Stimulated activated CD8-positive, alpha-beta memory T cell treated with anti-CD3 and anti-CD28 coated beads, Interleukin-2, amount 100 ng/mL, for 48 hours (primary cell): ENCODE measurements around the gene SCAPER.

Experiments used
- DNase-seq, 2 donors: peaks; one replicate each; pipeline ENCODE4 v3.0.0-alpha.2; 2020; ENCODE audit warnings: low read depth in 2 of 2

Gene SCAPER

GRCh38 chr15:76429661-76430060 is 475.5 kb downstream of the SCAPER start:
- no peak for DNase-seq

GRCh38 chr15:76426941-76427340 is 478.2 kb downstream of the SCAPER start:
- no peak for DNase-seq

- no peak for DNase-seq
Measured at GRCh38 chr15:76418352-76419140, 486.6 kb downstream of the SCAPER start.

GRCh38 chr15:76401285-76401684 is 503.9 kb downstream of the SCAPER start:
- DNase-seq, result no peak

GRCh38 chr15:76398317-76399104 is 506.6 kb downstream of the SCAPER start:
- DNase-seq, result no peak

GRCh38 chr15:76393614-76394013 is 511.5 kb downstream of the SCAPER start:
- DNase-seq, result no peak

GRCh38 chr15:76391847-76392246 is 513.3 kb downstream of the SCAPER start:
- no peak for DNase-seq

- no peak for DNase-seq
Measured at GRCh38 chr15:76391309-76391708, 513.8 kb downstream of the SCAPER start.

GRCh38 chr15:76390571-76390970 is 514.6 kb downstream of the SCAPER start:
- no peak for DNase-seq

- DNase-seq, result no peak
Measured at GRCh38 chr15:76386926-76387325, 518.2 kb downstream of the SCAPER start.

GRCh38 chr15:76386178-76386577 is 519.0 kb downstream of the SCAPER start:
- DNase-seq, result no peak

- DNase-seq, result no peak
Measured at GRCh38 chr15:76384409-76384808, 520.7 kb downstream of the SCAPER start.

GRCh38 chr15:76382987-76383728 is 522.0 kb downstream of the SCAPER start:
- no peak for DNase-seq

- no peak for DNase-seq
Measured at GRCh38 chr15:76381366-76381765, 523.8 kb downstream of the SCAPER start.

- no peak for DNase-seq
Measured at GRCh38 chr15:76380249-76380648, 524.9 kb downstream of the SCAPER start.

GRCh38 chr15:76378691-76379090 is 526.4 kb downstream of the SCAPER start:
- no peak for DNase-seq

GRCh38 chr15:76377751-76378150 is 527.4 kb downstream of the SCAPER start:
- no peak for DNase-seq

- no peak for DNase-seq
Measured at GRCh38 chr15:76377217-76377616, 527.9 kb downstream of the SCAPER start.

- no peak for DNase-seq
Measured at GRCh38 chr15:76376816-76377215, 528.3 kb downstream of the SCAPER start.

- no peak for DNase-seq
Measured at GRCh38 chr15:76376029-76376428, 529.1 kb downstream of the SCAPER start.

- DNase-seq, result no peak
Measured at GRCh38 chr15:76368122-76368621, 537.0 kb downstream of the SCAPER start.

- DNase-seq, result no peak
Measured at GRCh38 chr15:76366714-76367113, 538.4 kb downstream of the SCAPER start.
